Placental pericyte (primary cell): Measurements from ENCODE around the gene ZNF628. TPM values are rescaled to one million over a fixed set of nuclear protein-coding genes. Genes with fewer than 3 reads are reported as not detected.

Experiments used
- total RNA-seq: library from RNA; depleted of rRNA; stranded (reverse); fragments of >200 nt; gene quantifications from 2 replicates; pipeline ENCODE4 v1.2.3, GENCODE V29; 2012

ZNF628 gene
- 3.3 and 3.9 TPM in 2 replicates for total RNA-seq

GRCh38 chr19:55476100-55476775 lies at the start of gene ZNF628:
TSS of gene ZNF628 (plus strand) at chr19:55476617. CDS start at chr19:55479911, 3,294 bp downstream.

GRCh38 chr19:55443045-55443823 lies 33.2 kb upstream of the ZNF628 start, which contains the start of gene SHISA7:
TSS of gene SHISA7 (minus strand) at chr19:55443300. CDS start at chr19:55442863, 437 bp downstream.

GRCh38 chr19:55461259-55461973 lies 15.0 kb upstream of the ZNF628 start, which contains the start of gene ISOC2:
TSS of gene ISOC2 (minus strand) at chr19:55461642. CDS start at chr19:55456486, 5,156 bp downstream.

GRCh38 chr19:55464662-55465054 lies 11.8 kb upstream of the ZNF628 start, which contains the start of gene C19orf85:
TSS of gene C19orf85 (minus strand) at chr19:55464751. CDS start at chr19:55464554, 197 bp downstream.

GRCh38 chr19:55484593-55485438 lies 8.4 kb downstream of the ZNF628 start, which contains the start of gene NAT14:
TSS of gene NAT14 (plus strand) at chr19:55485188. CDS start at chr19:55485709, 521 bp downstream.

GRCh38 chr19:55487924-55488687 lies 11.7 kb downstream of the ZNF628 start, which contains the start of gene SSC5D:
TSS of gene SSC5D (plus strand) at chr19:55488436. CDS start at chr19:55488590, 154 bp downstream.

Other genes with a start within 250 kb of the ZNF628 start
- gene TMEM86B, start 247.9 kb upstream of the ZNF628 start, total RNA-seq = 1.9 and 2.6 TPM in 2 replicates
- 58.9 and 69.9 TPM in 2 replicates for gene PPP6R1, start 217.6 kb upstream of the ZNF628 start, total RNA-seq
- 41.1 and 41.9 TPM in 2 replicates for gene HSPBP1, start 196.5 kb upstream of the ZNF628 start, total RNA-seq
- gene BRSK1, start 192.6 kb upstream of the ZNF628 start, total RNA-seq = 1.7 and 3.5 TPM in 2 replicates
- gene TMEM150B, start 151.3 kb upstream of the ZNF628 start, total RNA-seq = not detected in 2 replicates
- gene KMT5C, start 136.7 kb upstream of the ZNF628 start, total RNA-seq = 7.9 and 9.6 TPM in 2 replicates
- 0.14 and 0.22 TPM in 2 replicates for gene COX6B2, start 121.9 kb upstream of the ZNF628 start, total RNA-seq
- not detected in 2 replicates for gene GARIN5B, start 113.4 kb upstream of the ZNF628 start, total RNA-seq
- 15.1 and 82.0 TPM in 2 replicates for gene IL11, start 106.2 kb upstream of the ZNF628 start, total RNA-seq
- gene TMEM190, start 99.8 kb upstream of the ZNF628 start, total RNA-seq = not detected in 2 replicates
- gene TMEM238, start 92.3 kb upstream of the ZNF628 start, total RNA-seq = 1.4 TPM in 1 of 2 replicates, not detected in the other
- 301 and 1,049 TPM in 2 replicates for gene RPL28, start 90.7 kb upstream of the ZNF628 start, total RNA-seq
- 40.5 and 198 TPM in 2 replicates for gene UBE2S, start 68.8 kb upstream of the ZNF628 start, total RNA-seq
- gene SHISA7, start 33.3 kb upstream of the ZNF628 start, total RNA-seq = not detected in 2 replicates
- 50.8 and 116 TPM in 2 replicates for gene ISOC2, start 15.0 kb upstream of the ZNF628 start, total RNA-seq
- not detected in 2 replicates for gene C19orf85, start 11.9 kb upstream of the ZNF628 start, total RNA-seq
- 17.5 and 19.3 TPM in 2 replicates for gene NAT14, start 8.6 kb downstream of the ZNF628 start, total RNA-seq
- 3.1 and 24.2 TPM in 2 replicates for gene SSC5D, start 11.8 kb downstream of the ZNF628 start, total RNA-seq
- not detected in 2 replicates for gene SBK2, start 60.5 kb downstream of the ZNF628 start, total RNA-seq
- not detected in 2 replicates for gene SBK3, start 68.9 kb downstream of the ZNF628 start, total RNA-seq
- gene ZNF579, start 104.2 kb downstream of the ZNF628 start, total RNA-seq = 6.7 and 9.0 TPM in 2 replicates
- 4.2 and 5.6 TPM in 2 replicates for gene FIZ1, start 122.9 kb downstream of the ZNF628 start, total RNA-seq
- 9.6 and 13.3 TPM in 2 replicates for gene ZNF524, start 123.7 kb downstream of the ZNF628 start, total RNA-seq
- 2.4 and 2.6 TPM in 2 replicates for gene ZNF865, start 129.0 kb downstream of the ZNF628 start, total RNA-seq
- 4.9 and 7.0 TPM in 2 replicates for gene ZNF784, start 147.9 kb downstream of the ZNF628 start, total RNA-seq
- 8.2 and 9.0 TPM in 2 replicates for gene ZNF580, start 164.4 kb downstream of the ZNF628 start, total RNA-seq
- gene ZNF581, start 167.0 kb downstream of the ZNF628 start, total RNA-seq = 13.5 and 22.1 TPM in 2 replicates
- gene CCDC106, start 171.6 kb downstream of the ZNF628 start, total RNA-seq = 7.7 and 16.6 TPM in 2 replicates
- 146 and 147 TPM in 2 replicates for gene U2AF2, start 178.4 kb downstream of the ZNF628 start, total RNA-seq
- 87.8 and 104 TPM in 2 replicates for gene EPN1, start 198.6 kb downstream of the ZNF628 start, total RNA-seq